HUES64 (cell line): ENCODE measurements around the gene RERE.
A peak's percentile ranks its signal among the peaks of the same experiment; 100 is the strongest.

Experiments used
- H3K27ac ChIP-seq: 2 replicates; pipeline ENCODE4 v1.7.0; 2013; ENCODE audit warnings: low read depth, low read length, inconsistent platforms
- H3K27me3 ChIP-seq: 2 replicates; pipeline ENCODE4 v1.6.1; 2013; ENCODE audit warnings: mild to moderate bottlenecking, low read length; ENCODE audit not compliant: insufficient read depth
- H3K36me3 ChIP-seq: 2 replicates; pipeline ENCODE4 v1.6.1; 2013; ENCODE audit warnings: mild to moderate bottlenecking, low read length; ENCODE audit not compliant: insufficient read depth
- H3K4me1 ChIP-seq: 2 replicates; pipeline ENCODE4 v1.6.1; 2013; ENCODE audit warnings: mild to moderate bottlenecking, low read length, moderate library complexity; ENCODE audit not compliant: insufficient read depth
- H3K4me3 ChIP-seq: 2 replicates; pipeline ENCODE4 v1.5.1; 2013; ENCODE audit warnings: mild to moderate bottlenecking, low read length, moderate library complexity
- H3K9ac ChIP-seq: 2 replicates; pipeline ENCODE4 v1.6.1; 2013; ENCODE audit warnings: mild to moderate bottlenecking, low read depth, low read length
- H3K9me3 ChIP-seq: 2 replicates; pipeline ENCODE4 v1.6.1; 2013; ENCODE audit warnings: low read depth, low read length; ENCODE audit not compliant: insufficient read depth
- WGBS: fragments of 150-250, 120-280 bp; methylation state at CpG from one replicate; pipeline ENCODE4 v1.1.7; 2013; ENCODE audit warnings: missing lambda C conversion rate; 5-methylcytosine and 5-hydroxymethylcytosine counted together

The RERE gene

GRCh38 chr1:8354038-8354437 lies 463.4 kb downstream of the RERE start:
- Histone ChIP-seq H3K9ac (no peak overlapping the region), H3K9me3 (no peaks in the 10 kb centered on the region), H3K4me3 (no peak overlapping the region), H3K36me3 (peaks cover 65% of the 10 kb centered on the region), H3K27ac (no peak overlapping the region), H3K27me3 (no peaks in the 10 kb centered on the region), H3K4me1 (peaks cover 3% of the 10 kb centered on the region; the same call in 1 of the 2 replicates)
- 91% methylated on average over 7 of the region's 8 CpGs for WGBS

- Histone ChIP-seq H3K9me3 (no peaks in the 10 kb centered on the region), H3K27me3 (no peaks in the 10 kb centered on the region), H3K4me3 (no peak overlapping the region), H3K4me1 (peaks cover 7% of the 10 kb centered on the region; the same call in 1 of the 2 replicates), H3K9ac (no peak overlapping the region), H3K36me3 (peaks cover 56% of the 10 kb centered on the region), H3K27ac (no peak overlapping the region)
- WGBS = 92% methylated on average over 21 of the region's 21 CpGs
Observed at GRCh38 chr1:8352886-8353785, 464.3 kb downstream of the RERE start.

- Histone ChIP-seq H3K27ac (no peak overlapping the region), H3K9ac (no peak overlapping the region), H3K9me3 (no peaks in the 10 kb centered on the region), H3K4me1 (peaks cover 7% of the 10 kb centered on the region; the same call in 1 of the 2 replicates), H3K4me3 (no peak overlapping the region), H3K36me3 (peaks cover 49% of the 10 kb centered on the region), H3K27me3 (no peaks in the 10 kb centered on the region)
- 93% methylated on average over 15 of the region's 15 CpGs for WGBS
Observed at GRCh38 chr1:8352471-8352845, 465.0 kb downstream of the RERE start.

- Histone ChIP-seq H3K27me3 (no peaks in the 10 kb centered on the region), H3K9ac (no peak overlapping the region), H3K9me3 (no peaks in the 10 kb centered on the region), H3K27ac (0 out of 2 replicates have a peak overlapping the region, but pooled peaks have one; percentile 5), H3K36me3 (peaks cover 43% of the 10 kb centered on the region), H3K4me3 (no peak overlapping the region), H3K4me1 (peaks cover 7% of the 10 kb centered on the region; the same call in 1 of the 2 replicates)
- 76% methylated on average over 13 of the region's 13 CpGs for WGBS
Observed at GRCh38 chr1:8351693-8352470, 465.6 kb downstream of the RERE start.

- Histone ChIP-seq H3K36me3 (peaks cover 35% of the 10 kb centered on the region), H3K9me3 (no peaks in the 10 kb centered on the region), H3K27ac (0 out of 2 replicates have a peak overlapping the region, but pooled peaks have one; percentile 5), H3K4me1 (peaks cover 7% of the 10 kb centered on the region; the same call in 1 of the 2 replicates), H3K4me3 (no peak overlapping the region), H3K9ac (no peak overlapping the region; the same call in 1 of the 2 replicates), H3K27me3 (no peaks in the 10 kb centered on the region)
- WGBS = 93% methylated on average over 24 of the region's 24 CpGs
Observed at GRCh38 chr1:8350914-8351684, 466.3 kb downstream of the RERE start.

GRCh38 chr1:8349961-8350360 lies 467.5 kb downstream of the RERE start:
- no peak overlapping the region for H3K9ac ChIP-seq
- 85% methylated on average over 14 of the region's 14 CpGs for WGBS

GRCh38 chr1:8349473-8349865 lies 468.0 kb downstream of the RERE start:
- Histone ChIP-seq H3K27me3 (no peaks in the 10 kb centered on the region), H3K36me3 (peaks cover 19% of the 10 kb centered on the region), H3K4me3 (no peak overlapping the region), H3K4me1 (peaks cover 7% of the 10 kb centered on the region; the same call in 1 of the 2 replicates), H3K27ac (no peak overlapping the region), H3K9ac (no peak overlapping the region), H3K9me3 (no peaks in the 10 kb centered on the region)
- 93% methylated on average over 9 of the region's 9 CpGs for WGBS

More at GRCh38 chr1:8349961-8350360, 467.5 kb downstream of the RERE start:
- Histone ChIP-seq H3K27ac (no peak overlapping the region), H3K36me3 (peaks cover 24% of the 10 kb centered on the region), H3K4me1 (peaks cover 7% of the 10 kb centered on the region; the same call in 1 of the 2 replicates), H3K9me3 (no peaks in the 10 kb centered on the region), H3K4me3 (no peak overlapping the region), H3K27me3 (no peaks in the 10 kb centered on the region)

GRCh38 chr1:8348777-8349472 lies 468.5 kb downstream of the RERE start:
- Histone ChIP-seq H3K27me3 (no peaks in the 10 kb centered on the region), H3K4me1 (peaks cover 7% of the 10 kb centered on the region; the same call in 1 of the 2 replicates), H3K4me3 (no peak overlapping the region), H3K36me3 (peaks cover 13% of the 10 kb centered on the region), H3K9me3 (no peaks in the 10 kb centered on the region), H3K27ac (no peak overlapping the region), H3K9ac (no peak overlapping the region)
- 36% methylated on average over 21 of the region's 21 CpGs for WGBS

GRCh38 chr1:8348047-8348776 lies 469.2 kb downstream of the RERE start:
- H3K9me3 ChIP-seq = no peaks in the 10 kb centered on the region
- no peak overlapping the region for H3K9ac ChIP-seq
- no peak overlapping the region for H3K27ac ChIP-seq
- peaks cover 6% of the 10 kb centered on the region for H3K36me3 ChIP-seq
- 90% methylated on average over 21 of the region's 21 CpGs for WGBS
- peaks cover 7% of the 10 kb centered on the region; the same call in 1 of the 2 replicates for H3K4me1 ChIP-seq
- H3K4me3 ChIP-seq = no peak overlapping the region
- no peaks in the 10 kb centered on the region for H3K27me3 ChIP-seq

- no peaks in the 10 kb centered on the region for H3K27me3 ChIP-seq
- no peak overlapping the region for H3K27ac ChIP-seq
- H3K9ac ChIP-seq = no peak overlapping the region
- 0 out of 2 replicates have a peak, but pooled peaks cover 3% of the 10 kb centered on the region for H3K36me3 ChIP-seq
- H3K9me3 ChIP-seq = no peaks in the 10 kb centered on the region
- 84% methylated on average over 15 of the region's 15 CpGs for WGBS
- peaks cover 7% of the 10 kb centered on the region; the same call in 1 of the 2 replicates for H3K4me1 ChIP-seq
- H3K4me3 ChIP-seq = no peak overlapping the region
Observed at GRCh38 chr1:8347635-8348034, 469.8 kb downstream of the RERE start.
